OCI-LY7 (cell line): Measurements from ENCODE around the gene RNF220. TPM values are rescaled to one million over a fixed set of nuclear protein-coding genes. Genes with fewer than 3 reads are reported as not detected.

ENCODE experiments used
- BruUV-seq: library from RNA; stranded (reverse); fragments of 400-500 nt; replicated peaks from 2 replicates; lab custom pipeline; 2021; lab: Mats Ljungman, UMichigan
- CTCF ChIA-PET: fragments of 300-600 bp; sonication (Branson Sonifier 250); formaldehyde crosslinking; loops from one replicate; lab custom pipeline; 2022; ENCODE audit warnings: antibody characterized with exemption; ENCODE audit not compliant: unreplicated experiment; lab: Charles Lee
- POLR2A ChIA-PET: fragments of 300-600 bp; sonication (Branson Sonifier 250); formaldehyde crosslinking; loops from one replicate; lab custom pipeline; 2022; ENCODE audit warnings: antibody characterized with exemption; lab: Charles Lee
- DNase-seq: peaks from one replicate; pipeline ENCODE4 v3.0.0-alpha.2; 2015; ENCODE audit warnings: low spot score
- H2AFZ ChIP-seq: fragments of 200-600 bp; sonication (generic), shearing (Covaris generic); 2 replicates; pipeline ENCODE4 v1.6.1; 2014; ENCODE audit warnings: mild to moderate bottlenecking, antibody characterized with exemption, low read length, moderate library complexity
- H3K27ac ChIP-seq: fragments of 200-600 bp; sonication (generic); 2 replicates; pipeline ENCODE4 v1.5.1; 2014; ENCODE audit warnings: mixed run types, low read depth, mild to moderate bottlenecking, moderate library complexity, low read length, inconsistent platforms; ENCODE audit not compliant: poor library complexity, severe bottlenecking
- H3K36me3 ChIP-seq: fragments of 200-600 bp; sonication (generic); 2 replicates; pipeline ENCODE4 v1.6.1; 2014; ENCODE audit warnings: mild to moderate bottlenecking, antibody characterized with exemption, low read length, moderate library complexity, mixed read lengths; ENCODE audit not compliant: insufficient read depth
- H3K4me1 ChIP-seq: fragments of 200-600 bp; sonication (generic); 2 replicates; pipeline ENCODE4 v1.5.1; 2014; ENCODE audit warnings: mild to moderate bottlenecking, low read length; ENCODE audit not compliant: insufficient read depth, poor library complexity, severe bottlenecking
- H3K4me2 ChIP-seq: fragments of 200-600 bp; sonication (generic); 2 replicates; pipeline ENCODE4 v1.6.1; 2014; ENCODE audit warnings: mild to moderate bottlenecking, low read length
- H3K4me3 ChIP-seq: fragments of 200-600 bp; sonication (generic); 2 replicates; pipeline ENCODE4 v1.5.1; 2014; ENCODE audit warnings: mild to moderate bottlenecking, low read depth, low read length; ENCODE audit not compliant: poor library complexity, severe bottlenecking
- H3K79me2 ChIP-seq: fragments of 200-600 bp; sonication (generic); 2 replicates; pipeline ENCODE4 v1.6.1; 2016; ENCODE audit warnings: low read depth, mild to moderate bottlenecking, low read length, moderate library complexity, mixed read lengths; ENCODE audit not compliant: insufficient read depth
- H3K9me2 ChIP-seq: fragments of 200-600 bp; sonication (generic); 2 replicates; pipeline ENCODE4 v1.6.1; 2016; ENCODE audit warnings: mild to moderate bottlenecking, low read length, mixed read lengths; ENCODE audit not compliant: insufficient read depth
- H3K9me3 ChIP-seq: fragments of 200-600 bp; sonication (generic); 2 replicates; pipeline ENCODE4 v1.6.1; 2014; ENCODE audit warnings: mild to moderate bottlenecking, mixed run types, low read length, mixed read lengths
- H4K20me1 ChIP-seq: fragments of 200-600 bp; sonication (generic); 2 replicates; pipeline ENCODE4 v1.6.1; 2014; ENCODE audit warnings: mild to moderate bottlenecking, antibody characterized with exemption, low read length, moderate library complexity, mixed read lengths; ENCODE audit not compliant: insufficient read depth
- EZH2phosphoT487 ChIP-seq: fragments of 200-600 bp; sonication (generic); IDR thresholded peaks from 2 replicates; pipeline ENCODE4 v1.6.1; 2018; ENCODE audit warnings: low read depth, borderline replicate concordance, mild to moderate bottlenecking, mixed run types, antibody characterized with exemption, low read length, moderate library complexity, mixed read lengths
- intact Hi-C: fragments of 100-400 bp; cut with micrococcal nuclease; formaldehyde crosslinking; loops from one replicate; pipeline ENCODE4 v1.10.0; 2022; ENCODE audit not compliant: unreplicated experiment
- total RNA-seq, 2 experiments: library from RNA; depleted of rRNA in 1 of 2; stranded (reverse); fragments of >200 nt in 1 of 2; shearing (Covaris generic) in 1 of 2; gene quantifications; 2 replicates each; pipeline ENCODE4 v1.2.3, GENCODE V29; 2014 to 2022
- TF ChIP-seq, protein P1 (sequence below): fragments of 200-600 bp; sonication (generic); conservative IDR thresholded peaks from 2 replicates; pipeline ENCODE4 v1.5.1; 2014; ENCODE audit warnings: mild to moderate bottlenecking, antibody characterized with exemption, low read length, moderate library complexity, mixed read lengths

RNF220 gene
- total RNA-seq, 2 experiments from 2014 or later: 82.3 to 85.5 TPM

DNA sequence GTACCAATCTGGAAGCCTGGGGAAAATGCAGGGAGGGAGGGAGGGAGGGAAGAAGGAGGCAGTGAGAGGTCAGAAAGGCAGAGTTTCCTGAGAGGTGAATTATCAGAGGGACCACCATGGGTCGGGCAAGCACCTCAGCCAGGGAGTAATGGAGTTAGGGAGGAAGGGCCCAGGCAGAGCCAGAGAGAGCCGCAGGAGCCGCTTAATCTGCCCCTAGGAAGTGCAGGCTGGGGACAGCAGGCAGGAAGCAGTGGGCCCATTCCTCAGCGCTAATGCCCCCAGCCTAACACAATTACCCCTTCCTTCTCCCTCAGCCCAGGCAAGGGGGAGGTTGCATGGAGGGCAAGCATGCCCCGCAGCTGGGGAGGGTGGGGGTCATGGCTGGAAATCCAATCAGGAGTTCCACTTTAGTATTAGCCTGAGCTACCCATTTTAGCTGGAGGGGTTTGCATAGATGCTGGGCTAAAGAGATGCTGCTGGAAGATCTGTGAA, 160.2 kb downstream of the RNF220 start:
- DNase-seq: no peak
- no peaks in the 10 kb centered on the region for H3K9me3 ChIP-seq
- H3K9me2 ChIP-seq: no peaks in the 10 kb centered on the region
- H3K79me2 ChIP-seq: no peaks in the 10 kb centered on the region
- H3K4me2 ChIP-seq: no peak overlapping the region
- intact Hi-C loops: no loop called here
- TF ChIP-seq, protein P1, sequence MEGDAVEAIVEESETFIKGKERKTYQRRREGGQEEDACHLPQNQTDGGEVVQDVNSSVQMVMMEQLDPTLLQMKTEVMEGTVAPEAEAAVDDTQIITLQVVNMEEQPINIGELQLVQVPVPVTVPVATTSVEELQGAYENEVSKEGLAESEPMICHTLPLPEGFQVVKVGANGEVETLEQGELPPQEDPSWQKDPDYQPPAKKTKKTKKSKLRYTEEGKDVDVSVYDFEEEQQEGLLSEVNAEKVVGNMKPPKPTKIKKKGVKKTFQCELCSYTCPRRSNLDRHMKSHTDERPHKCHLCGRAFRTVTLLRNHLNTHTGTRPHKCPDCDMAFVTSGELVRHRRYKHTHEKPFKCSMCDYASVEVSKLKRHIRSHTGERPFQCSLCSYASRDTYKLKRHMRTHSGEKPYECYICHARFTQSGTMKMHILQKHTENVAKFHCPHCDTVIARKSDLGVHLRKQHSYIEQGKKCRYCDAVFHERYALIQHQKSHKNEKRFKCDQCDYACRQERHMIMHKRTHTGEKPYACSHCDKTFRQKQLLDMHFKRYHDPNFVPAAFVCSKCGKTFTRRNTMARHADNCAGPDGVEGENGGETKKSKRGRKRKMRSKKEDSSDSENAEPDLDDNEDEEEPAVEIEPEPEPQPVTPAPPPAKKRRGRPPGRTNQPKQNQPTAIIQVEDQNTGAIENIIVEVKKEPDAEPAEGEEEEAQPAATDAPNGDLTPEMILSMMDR: no peak
- no peak overlapping the region for H3K27ac ChIP-seq
- H4K20me1 ChIP-seq: no peaks in the 10 kb centered on the region
- H2AFZ ChIP-seq: no peak overlapping the region
- BruUV-seq: no TSS peak
- POLR2A ChIA-PET: interaction anchor here (0.6 kb wide), 1 partner anchor 878 kb away, joined by 4 read pairs; no protein-coding TSS in a partner anchor
- no peaks in the 10 kb centered on the region for H3K36me3 ChIP-seq
- H3K4me3 ChIP-seq: no peak overlapping the region
- no peaks in the 10 kb centered on the region for H3K4me1 ChIP-seq
- CTCF ChIA-PET: no interaction called here

DNA sequence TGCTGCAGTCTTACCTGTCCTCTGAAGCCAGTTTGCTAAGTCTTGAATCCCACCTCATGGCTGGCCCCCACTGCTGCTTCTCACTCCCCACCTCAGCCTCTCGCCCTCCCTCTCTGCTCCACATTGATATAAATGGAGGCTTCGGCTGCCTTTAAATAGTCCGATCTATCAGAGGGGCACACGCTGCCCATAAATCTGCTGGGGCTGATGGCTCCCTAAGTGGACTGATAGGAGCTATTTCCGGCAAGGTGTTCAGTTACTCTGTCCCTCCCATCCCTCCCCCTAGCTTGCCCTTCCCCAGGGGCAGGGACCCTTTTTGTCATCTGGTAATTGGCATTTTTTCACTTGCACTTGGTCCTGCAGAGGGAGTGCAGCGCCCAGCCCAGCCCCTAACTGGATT, 160.8 kb downstream of the RNF220 start:
- H3K4me1 ChIP-seq: no peaks in the 10 kb centered on the region

DNA sequence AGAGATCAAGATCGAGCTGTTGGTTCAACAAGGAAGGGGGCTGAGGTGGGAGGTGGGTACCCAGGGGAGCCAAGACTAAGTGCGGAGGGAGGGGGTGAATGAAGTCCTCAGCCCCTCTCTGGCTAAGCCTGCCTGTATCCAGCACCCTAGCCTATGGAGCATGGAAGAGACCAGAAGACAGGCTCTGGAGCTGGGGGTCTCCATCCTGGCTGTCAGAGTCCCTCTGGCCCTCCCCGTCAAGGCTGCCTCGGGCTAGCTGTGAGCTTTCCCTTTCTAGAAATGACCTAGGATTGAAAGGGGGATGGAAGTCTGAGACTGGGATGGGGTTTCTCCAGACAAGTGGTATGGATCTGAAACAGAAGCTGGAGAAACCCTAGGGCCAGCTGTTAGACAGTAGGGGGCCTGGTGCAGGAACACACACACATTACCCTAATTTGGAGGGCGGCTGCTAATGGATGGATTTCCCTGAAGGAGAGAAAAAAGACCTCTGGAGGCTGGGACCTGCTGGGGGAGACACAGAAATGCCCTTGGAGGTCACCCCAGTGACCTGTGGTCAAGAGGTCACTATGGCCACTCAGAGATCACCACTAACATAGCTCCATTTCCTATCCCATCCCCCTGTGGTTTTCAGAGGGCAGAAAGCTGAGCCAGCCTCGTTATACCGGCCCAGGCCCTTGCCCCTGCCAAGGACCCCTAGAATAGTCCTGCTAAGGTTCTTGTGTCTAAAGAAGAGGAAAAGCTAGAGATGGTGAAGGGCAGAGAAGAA, 161.4 kb downstream of the RNF220 start:
- Histone ChIP-seq H3K79me2 (no peaks in the 10 kb centered on the region), H3K9me2 (no peaks in the 10 kb centered on the region), H3K4me3 (no peak overlapping the region), H3K4me2 (no peak overlapping the region), H3K9me3 (no peaks in the 10 kb centered on the region), H4K20me1 (no peaks in the 10 kb centered on the region), H2AFZ (no peak overlapping the region), H3K36me3 (no peaks in the 10 kb centered on the region), H3K4me1 (no peaks in the 10 kb centered on the region), H3K27ac (no peak overlapping the region)
- POLR2A ChIA-PET: no interaction called here
- CTCF ChIA-PET: no interaction called here
- TF ChIP-seq EZH2phosphoT487: no peak
- TF ChIP-seq, protein P1: no peak
- no TSS peak for BruUV-seq
- intact Hi-C loops: no loop called here
- DNase-seq: no peak

More for the DNA sequence above, 160.8 kb downstream of the RNF220 start:
- H4K20me1 ChIP-seq: no peaks in the 10 kb centered on the region
- intact Hi-C loops: no loop called here
- H3K4me3 ChIP-seq: no peak overlapping the region
- H3K4me2 ChIP-seq: no peak overlapping the region
- H3K9me2 ChIP-seq: no peaks in the 10 kb centered on the region
- H3K27ac ChIP-seq: no peak overlapping the region
- BruUV-seq: no TSS peak
- no peak overlapping the region for H2AFZ ChIP-seq
- TF ChIP-seq, protein P1: no peak
- TF ChIP-seq EZH2phosphoT487: no peak
- no peaks in the 10 kb centered on the region for H3K36me3 ChIP-seq
- H3K9me3 ChIP-seq: no peaks in the 10 kb centered on the region
- CTCF ChIA-PET: no interaction called here
- DNase-seq: no peak
- POLR2A ChIA-PET: interaction anchor here (0.6 kb wide), 1 partner anchor 877 kb away, joined by 4 read pairs; no protein-coding TSS in a partner anchor
- no peaks in the 10 kb centered on the region for H3K79me2 ChIP-seq
